Raji (cell line): ENCODE measurements around the gene GOLGA6D.
"Not testable (repeated sequence)": the region's sequence is repeated elsewhere in the genome, so short reads cannot be mapped to it uniquely, and the experiment has no call there.

Experiments used
- POLR2A ChIP-seq: IDR thresholded peaks from 2 replicates; pipeline ENCODE4 v1.6.1; 2011; ENCODE audit warnings: low read depth, low read length, control low read depth; ENCODE audit not compliant: insufficient read depth

The GOLGA6D gene, protein sequence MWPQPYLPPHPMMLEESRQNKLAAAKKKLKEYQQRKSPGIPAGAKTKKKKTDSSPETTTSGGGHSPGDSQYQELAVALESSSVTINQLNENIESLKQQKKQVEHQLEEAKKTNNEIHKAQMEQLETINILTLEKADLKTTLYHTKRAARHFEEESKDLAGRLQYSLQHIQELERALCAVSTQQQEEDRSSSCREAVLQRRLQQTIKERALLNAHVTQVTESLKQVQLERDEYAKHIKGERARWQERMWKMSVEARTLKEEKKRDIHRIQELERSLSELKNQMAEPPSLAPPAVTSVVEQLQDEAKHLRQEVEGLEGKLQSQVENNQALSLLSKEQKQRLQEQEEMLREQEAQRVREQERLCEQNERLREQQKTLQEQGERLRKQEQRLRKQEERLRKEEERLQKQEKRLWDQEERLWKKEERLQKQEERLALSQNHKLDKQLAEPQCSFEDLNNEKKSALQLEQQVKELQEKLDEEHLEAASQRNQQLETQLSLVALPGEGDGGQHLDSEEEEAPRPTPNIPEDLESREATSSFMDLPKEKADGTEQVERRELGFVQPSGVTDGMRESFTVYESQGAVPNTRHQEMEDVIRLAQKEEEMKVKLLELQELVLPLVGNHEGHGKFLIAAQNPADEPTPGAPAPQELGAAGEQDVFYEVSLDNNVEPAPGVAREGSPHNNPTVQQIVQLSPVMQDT

DNA sequence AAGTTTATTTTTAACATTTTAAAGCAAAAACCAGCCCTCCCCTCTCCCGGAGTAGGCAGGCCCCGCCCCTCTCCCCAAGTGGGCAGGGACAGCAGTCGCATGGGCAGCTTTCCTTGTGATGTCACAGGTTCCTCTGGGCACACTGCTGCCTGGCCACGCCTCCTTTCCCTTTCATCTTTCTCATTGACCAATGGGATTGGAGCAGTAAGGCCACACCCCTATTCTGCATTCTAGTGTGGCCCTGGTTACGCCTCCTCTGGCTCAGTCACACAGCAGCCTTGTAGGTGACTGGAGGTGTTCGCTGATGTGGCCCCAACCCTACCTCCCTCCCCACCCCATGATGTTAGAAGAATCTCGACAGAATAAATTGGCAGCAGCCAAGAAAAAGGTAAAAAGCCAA, at the start of gene GOLGA6D:
TSS of gene GOLGA6D (plus strand) at position 264 of the 400 bp plus-strand sequence. CDS start at position 305, 41 bp downstream.
- TF ChIP-seq POLR2A, result not testable (repeated sequence)

DNA sequence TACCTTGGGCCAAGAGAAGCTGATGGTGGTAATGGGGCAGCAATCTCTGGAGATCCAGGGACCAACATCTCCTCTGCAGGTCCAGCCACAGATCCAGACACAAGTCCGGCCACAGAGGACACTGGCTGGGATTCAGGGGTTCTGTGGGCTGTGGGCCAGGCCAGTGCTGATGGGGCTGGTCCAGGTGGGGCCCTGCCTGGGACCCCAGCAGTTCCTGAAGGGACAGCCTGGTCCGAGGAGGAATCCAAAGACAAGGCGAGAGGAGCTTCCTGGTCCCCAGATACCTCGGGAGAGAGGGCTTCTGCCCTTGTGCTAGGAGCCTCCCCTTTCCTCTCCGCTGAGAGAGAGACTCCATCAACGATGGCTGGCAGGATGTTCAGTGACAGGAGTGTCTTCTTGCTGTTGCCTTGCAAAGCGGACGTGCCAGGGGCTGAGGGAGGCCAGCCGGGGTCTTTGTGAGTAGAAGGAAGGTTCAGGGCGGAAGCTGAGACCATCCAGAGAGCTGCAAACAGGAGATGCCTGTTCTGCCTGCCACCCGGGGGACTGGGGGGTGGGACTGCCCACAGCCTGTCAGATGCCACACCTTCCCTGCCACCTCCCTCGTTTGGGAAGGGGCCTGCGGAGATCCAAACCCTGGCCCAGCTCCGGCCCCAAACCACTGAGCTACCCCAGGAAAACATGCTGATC, 49.0 kb upstream of the GOLGA6D start:
- no peak for TF ChIP-seq POLR2A

DNA sequence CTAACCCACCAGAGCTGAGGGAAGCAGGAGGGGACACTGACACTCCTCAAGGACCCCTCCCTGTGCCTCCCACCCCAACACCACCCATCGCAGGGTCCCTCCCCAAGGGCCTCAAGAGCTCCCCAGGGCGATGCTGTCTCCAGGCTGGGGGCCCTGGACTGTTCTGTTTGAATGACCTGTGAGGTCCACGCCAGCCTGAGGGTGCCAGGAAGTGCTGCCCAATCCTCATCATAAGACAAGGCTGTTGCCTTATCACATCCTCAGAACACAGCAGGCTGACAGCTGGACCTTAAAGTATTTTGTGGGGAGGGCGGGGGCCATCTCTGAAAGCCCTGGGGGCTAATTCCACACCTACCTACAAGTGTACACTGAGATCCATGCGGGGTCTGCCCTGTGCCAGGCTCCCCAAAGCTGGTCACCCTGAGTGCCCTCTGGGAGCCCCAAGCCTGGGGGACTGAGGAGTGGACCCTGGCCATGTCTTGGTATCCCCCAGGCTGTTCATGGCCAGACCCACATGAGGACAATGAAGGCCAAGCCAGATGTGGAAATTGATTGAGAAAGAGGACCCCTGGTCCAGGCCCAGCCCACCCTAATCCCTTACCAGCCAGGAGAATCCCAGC, 48.3 kb upstream of the GOLGA6D start:
- no peak for TF ChIP-seq POLR2A

DNA sequence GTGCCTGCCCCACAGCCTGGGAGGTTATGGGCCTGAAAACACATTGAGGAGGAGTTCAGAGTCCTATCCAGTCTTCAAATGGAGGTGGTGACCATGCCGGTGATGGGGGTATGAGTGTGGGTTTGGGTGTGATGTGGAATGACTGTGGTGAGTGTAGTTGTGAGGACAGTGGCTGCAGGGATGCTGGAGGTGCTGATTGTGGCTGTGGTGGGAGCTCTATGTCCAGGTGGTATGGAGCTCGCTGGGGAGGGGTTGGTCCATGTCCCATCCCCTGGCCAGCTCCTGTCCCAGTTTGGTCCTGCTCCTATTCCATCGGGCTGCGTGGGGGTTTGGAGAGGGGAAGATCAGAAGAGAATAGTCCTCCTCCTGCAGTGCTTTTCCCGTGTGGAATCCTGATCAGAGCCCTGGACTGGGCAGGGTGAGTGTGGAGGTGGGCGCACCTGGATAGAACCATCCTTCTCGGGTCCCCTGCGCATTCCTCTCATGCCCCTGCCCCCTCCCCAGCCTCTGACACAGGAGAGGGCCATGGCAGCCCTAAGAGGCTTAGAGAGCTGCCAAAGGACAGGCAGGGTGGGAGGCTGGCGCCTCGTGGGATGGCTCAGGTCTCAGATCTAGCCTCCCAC, 47.5 kb upstream of the GOLGA6D start:
- no peak for TF ChIP-seq POLR2A

DNA sequence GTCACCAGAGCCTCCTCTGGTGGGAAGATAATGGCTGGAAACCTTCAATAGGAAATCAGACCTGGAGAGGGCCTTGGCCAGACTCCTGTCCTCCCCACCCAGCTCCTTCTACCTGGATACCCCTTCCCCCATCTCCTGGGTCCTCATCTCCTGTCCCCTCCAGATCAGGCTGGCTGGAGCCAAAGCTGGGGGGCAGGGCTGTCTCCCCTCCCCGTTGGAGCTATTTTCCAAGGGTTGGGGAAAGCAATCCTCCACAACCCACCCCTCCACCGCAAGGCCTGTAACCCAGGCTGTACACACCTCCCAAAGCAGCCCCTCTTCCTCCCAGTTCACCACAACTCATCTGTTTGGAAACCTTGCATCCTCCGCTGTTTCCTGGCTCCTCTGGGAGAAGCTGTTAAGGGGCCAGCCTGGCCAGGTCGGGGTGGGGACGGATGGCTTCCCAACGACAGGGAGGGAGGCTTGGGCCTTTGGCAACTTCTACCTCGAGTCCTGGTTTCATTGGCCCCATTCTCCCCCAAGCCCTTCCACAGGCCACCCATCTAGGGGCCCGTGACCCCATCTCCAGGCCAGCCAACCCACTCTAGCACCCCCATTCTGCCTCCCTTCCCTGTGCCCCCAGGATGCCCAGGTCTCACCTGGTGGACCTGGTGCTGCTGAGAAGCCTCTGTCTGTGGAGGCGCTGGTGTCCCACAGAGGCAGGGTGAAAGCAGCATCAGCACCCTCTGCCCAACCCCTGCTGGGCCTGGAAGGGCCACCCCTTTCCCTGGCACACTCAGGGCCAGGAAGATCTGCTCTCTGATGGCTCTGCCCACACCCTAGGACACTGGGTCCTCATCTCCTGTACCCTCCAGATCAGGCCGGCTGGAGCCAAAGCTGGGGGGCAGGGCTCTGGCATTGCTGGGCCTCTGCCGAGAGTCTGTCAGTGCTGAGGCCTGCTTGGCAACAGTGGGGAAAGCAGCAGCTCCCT, 46.6 kb upstream of the GOLGA6D start:
- TF ChIP-seq POLR2A, result no peak

DNA sequence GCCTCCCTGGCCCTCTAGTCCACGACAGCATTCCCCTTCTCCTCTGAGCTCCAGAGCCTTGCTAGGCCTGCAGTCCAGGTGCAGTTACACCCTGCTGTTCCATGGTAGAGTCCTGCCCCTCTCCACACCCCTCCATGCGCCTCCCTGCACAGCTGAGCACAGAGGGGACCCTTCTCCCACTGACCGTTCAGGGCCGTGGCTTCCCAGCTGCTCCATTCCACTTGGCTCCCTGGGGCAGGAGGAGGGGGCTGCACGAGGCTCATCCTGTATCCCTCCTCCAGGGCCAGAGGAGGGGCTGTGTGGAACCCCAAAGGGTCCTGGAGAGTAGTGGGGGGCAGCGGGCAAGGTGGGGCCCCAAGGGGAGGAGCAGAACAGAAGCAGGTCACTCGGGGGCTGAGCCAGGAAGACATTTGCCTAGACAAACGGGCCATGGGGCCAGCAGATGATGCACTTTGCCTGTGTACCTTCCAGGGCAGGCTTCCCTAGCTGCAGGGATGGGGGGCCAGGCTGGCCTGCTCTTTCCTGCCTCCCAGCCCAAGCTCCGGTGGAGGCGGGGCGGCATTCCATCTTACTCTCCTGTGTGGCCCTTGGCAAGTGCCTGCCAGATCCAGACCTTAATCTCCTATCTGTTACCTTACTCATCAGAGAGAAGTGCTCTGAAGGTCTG, 45.2 kb upstream of the GOLGA6D start:
- no peak for TF ChIP-seq POLR2A

DNA sequence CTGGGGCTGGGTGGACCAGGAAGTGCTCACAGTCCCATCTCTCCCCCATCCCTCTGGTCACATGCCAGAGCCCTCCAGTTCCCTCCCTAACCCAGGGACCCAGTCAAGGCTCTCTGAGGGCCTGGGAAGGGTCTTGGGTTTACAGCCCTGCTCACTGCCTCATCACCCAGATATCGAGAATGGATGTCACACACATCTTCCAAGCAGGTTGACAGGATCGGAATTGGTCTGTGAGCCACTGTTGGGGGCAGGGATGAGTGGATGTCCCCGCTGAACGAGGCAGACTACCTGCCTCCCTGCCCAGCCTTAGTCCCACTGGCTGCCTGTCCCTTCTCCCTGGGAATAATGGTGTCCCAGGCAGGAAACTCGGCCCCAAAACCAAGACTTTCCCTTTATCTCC, 44.5 kb upstream of the GOLGA6D start:
- no peak for TF ChIP-seq POLR2A

DNA sequence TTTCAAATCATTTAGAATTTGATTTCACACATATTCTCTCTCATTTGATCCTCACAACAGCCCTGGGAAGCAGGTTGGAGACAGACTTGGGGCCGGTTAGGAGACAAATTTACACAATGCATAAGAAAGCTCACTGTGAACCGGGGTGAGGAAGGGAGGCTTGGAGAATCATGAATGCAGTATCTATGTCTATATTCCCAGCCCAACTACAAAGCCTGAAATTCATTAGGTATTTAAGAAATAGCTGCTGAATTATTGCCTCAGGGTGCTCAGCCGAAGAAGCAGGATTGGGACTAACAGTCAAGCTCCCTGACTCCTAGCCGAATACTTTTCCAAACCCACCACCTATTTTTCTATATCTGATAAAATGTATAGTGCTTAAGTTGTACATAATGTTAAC, 32.9 kb upstream of the GOLGA6D start:
- TF ChIP-seq POLR2A, result no peak

DNA sequence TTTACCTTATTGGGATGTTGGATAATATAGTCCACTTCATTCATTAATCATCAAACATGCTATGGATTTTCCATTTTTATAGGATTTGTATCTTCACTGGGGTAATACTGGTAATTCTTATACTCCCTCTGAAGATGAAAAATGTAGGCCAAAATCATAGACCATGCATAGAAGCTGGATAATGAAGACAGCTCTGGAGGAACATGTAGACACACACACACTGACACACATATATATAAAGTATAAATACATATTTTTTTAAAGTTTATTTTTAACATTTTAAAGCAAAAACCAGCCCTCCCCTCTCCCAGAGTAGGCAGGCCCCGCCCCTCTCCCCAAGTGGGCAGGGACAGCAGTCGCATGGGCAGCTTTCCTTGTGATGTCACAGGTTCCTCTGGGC, 24.6 kb upstream of the GOLGA6D start, which contains the start of gene GOLGA6C:
TSS of gene GOLGA6C (plus strand) at position 301 of the 400 bp plus-strand sequence. CDS start 265 bp downstream, outside the sequence.
- not testable (repeated sequence) for TF ChIP-seq POLR2A

DNA sequence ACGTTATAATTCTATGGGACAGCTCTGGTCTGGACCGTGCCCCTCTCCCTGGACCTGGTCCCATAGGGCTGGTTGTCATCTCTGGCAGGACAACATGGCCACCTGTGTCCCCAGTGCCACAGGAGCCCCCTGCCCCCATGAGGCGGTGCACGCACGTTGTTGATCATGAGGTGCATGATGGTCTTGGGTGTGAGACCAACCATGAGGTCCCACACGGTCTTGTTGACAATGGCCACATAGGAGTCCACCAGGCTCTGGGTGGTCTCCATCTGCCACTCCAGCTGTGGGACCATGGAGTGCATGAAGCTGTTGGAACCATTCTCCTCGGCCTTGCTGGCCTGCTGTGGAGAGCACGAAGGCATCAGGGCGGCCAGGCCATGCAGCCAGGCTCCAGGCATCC, 19.7 kb downstream of the GOLGA6D start:
- no peak for TF ChIP-seq POLR2A

DNA sequence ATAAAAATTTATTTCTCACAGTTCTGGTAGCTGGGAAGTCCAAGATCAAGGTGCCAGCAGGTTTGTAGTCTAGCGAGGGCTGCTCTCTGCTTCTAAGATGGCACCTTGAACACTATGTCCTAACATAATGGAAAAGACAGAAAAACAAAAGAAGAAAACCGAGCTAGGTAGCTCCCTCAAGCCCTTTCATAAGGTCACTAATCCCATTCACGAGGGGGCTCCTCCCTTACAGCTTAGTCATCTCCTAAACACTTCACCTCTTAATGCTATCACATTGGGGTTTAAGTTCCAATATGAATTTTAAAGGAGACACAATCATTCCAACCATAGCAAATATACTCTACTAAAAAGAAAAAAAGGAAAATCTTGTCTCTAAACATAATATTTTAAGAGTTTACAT, 23.6 kb downstream of the GOLGA6D start:
- TF ChIP-seq POLR2A, result no peak

DNA sequence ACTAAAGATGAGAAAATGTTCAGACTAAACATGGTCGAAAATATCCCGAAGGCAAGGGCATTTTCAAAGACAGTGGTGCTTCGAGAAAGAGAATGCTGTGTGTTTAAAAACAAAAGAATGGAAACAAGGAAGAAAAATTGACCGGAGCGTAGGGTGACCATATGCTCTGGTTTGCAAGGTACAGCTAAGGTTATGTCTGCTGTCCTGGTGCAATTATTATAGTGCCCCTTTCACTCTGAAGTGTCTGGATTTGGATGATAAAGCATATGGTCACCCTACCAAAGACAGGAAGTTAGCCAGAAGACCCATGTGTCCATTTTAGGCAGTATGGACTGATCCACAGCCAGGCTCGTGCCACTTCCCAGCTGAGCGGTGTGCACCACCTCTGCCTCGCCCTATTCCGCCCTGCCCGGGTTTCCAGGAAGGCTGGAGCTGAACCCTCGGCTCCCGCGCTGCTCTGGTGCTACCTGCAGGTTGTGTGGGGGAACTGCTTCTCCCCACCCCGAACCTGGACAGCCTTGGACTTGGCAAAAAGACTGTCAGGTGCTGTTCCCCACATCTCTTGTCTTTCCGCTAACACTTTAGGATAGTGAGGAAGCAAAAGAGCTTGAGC, 25.2 kb downstream of the GOLGA6D start:
- no peak for TF ChIP-seq POLR2A

DNA sequence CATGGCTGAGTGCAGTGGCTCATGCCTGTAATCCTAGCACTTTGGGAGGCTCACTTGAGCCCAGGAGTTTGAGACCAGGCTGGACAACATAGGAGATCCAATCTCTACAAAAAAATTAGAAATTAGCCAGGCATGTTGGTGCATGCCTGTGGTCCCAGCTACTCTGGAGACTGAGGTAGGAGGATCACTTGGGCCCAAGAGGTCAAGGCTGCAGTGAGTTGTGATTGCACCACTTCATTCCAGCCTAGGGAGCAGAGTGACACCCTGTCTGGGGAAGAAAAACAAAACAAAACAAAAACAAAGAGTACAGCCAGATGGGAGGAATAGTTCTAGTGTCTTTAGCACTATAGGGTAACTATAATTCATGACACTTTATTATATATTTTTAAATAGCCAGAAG, 27.1 kb downstream of the GOLGA6D start:
- no peak for TF ChIP-seq POLR2A
